Progenitor cell of endocrine pancreas (in vitro differentiated cells): ENCODE results near the gene TBCD. TPM values are rescaled to one million over a fixed set of nuclear protein-coding genes. Genes with fewer than 3 reads are reported as not detected.
"Not testable (repeated sequence)": the region's sequence is repeated elsewhere in the genome, so short reads cannot be mapped to it uniquely, and the experiment has no call there.

Experiments
- DNase-seq: peaks from one replicate; pipeline ENCODE4 v3.0.0; 2021; ENCODE audit warnings: low spot score; ENCODE audit not compliant: unreplicated experiment
- H3K27ac Mint-ChIP-seq: 2 replicates; pipeline ENCODE4 v1.8.0; 2021; ENCODE audit warnings: mild to moderate bottlenecking, moderate library complexity, mixed read lengths
- H3K27me3 Mint-ChIP-seq: 2 replicates; pipeline ENCODE4 v1.8.0; 2021; ENCODE audit warnings: mixed read lengths
- H3K36me3 Mint-ChIP-seq: 2 replicates; pipeline ENCODE4 v1.8.0; 2022; ENCODE audit warnings: mixed read lengths; ENCODE audit not compliant: insufficient read depth
- H3K4me1 Mint-ChIP-seq: 2 replicates; pipeline ENCODE4 v1.8.0; 2021; ENCODE audit warnings: low read depth, mixed read lengths
- H3K4me3 Mint-ChIP-seq: 2 replicates; pipeline ENCODE4 v1.8.0; 2021; ENCODE audit warnings: low read depth, mild to moderate bottlenecking, moderate library complexity, mixed read lengths
- H3K9me3 Mint-ChIP-seq: 2 replicates; pipeline ENCODE4 v1.8.0; 2021; ENCODE audit warnings: low read depth, mixed read lengths
- CTCF ChIP-seq: fragments of 200-600 bp; sonication (generic); IDR thresholded peaks from one replicate; pipeline ENCODE4 v1.5.0; 2021; ENCODE audit warnings: antibody characterized with exemption, mild to moderate bottlenecking; ENCODE audit not compliant: unreplicated experiment
- total RNA-seq: library from RNA; stranded (reverse); gene quantifications from 2 replicates; pipeline ENCODE4 v1.2.1, GENCODE V29; 2021

TBCD gene
- total RNA-seq, 1 donor from 2014 or later = 95.6 TPM

DNA sequence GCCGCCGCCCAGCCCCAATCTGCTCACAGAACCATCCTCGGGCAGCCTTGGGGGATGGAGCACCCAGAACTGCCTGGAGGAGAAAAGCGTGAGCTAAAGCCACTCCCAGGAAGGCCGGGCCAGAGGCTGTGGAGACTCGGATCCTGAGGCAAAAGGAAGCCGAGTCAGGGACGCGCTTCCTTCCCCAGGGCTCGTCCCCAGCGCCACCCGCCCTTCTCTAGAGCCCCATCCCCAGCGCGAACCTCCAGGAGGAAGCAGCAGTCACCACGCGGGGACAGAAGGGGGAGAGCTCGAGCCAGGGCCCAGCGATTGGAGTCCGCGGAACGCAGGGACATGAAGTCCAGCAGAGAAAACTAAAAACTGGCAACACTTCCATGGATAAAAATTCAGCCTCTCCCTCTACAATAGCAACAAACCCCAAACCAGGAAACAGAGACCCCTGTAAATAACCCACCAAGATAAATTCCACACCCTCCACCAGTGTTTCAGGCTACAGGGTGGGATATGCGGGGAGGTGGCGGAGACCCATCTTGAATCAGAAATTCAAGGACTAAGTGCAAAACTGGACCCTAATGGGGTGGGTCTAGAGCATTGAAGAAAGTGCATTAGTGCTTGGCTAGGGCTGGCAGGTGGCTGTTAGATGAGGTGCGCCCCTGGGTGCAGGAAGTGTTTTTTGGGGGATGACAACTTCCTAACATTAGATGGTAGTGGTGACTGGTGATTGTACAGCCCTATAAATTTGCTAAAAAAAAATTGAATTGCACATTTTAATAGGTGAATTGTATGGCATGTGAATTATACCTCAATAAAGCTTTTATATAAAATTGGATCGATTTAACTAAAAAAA, 211.5 kb downstream of the TBCD start:
- peak; percentile 70 for TF ChIP-seq CTCF
- Mint-ChIP-seq H3K4me1 (peaks cover 5% of the 10 kb centered on the region), H3K27me3 (no peaks in the 10 kb centered on the region), H3K36me3 (peaks cover 6% of the 10 kb centered on the region), H3K27ac (no peak overlapping the region), H3K4me3 (peak overlapping the region; percentile 6), H3K9me3 (no peaks in the 10 kb centered on the region)
- peak; percentile 54 for DNase-seq

DNA sequence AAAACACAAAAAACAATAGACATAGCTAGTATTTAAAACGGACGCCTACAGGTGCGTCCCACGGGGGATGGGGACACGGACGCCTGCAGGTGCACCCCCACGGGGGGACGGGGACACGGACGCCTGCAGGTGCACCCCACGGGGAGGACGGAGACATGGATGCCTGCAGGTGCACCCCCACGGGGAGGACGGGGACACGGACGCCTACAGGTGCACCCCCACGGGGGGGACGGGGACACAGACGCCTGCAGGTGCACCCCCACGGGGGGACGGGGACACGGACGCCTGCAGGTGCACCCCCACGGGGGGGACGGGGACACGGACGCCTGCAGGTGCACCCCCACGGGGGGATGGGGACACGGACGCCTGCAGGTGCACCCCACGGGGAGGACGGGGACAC, 212.6 kb downstream of the TBCD start:
- H3K27ac Mint-ChIP-seq, H3K27me3 Mint-ChIP-seq, DNase-seq, H3K4me1 Mint-ChIP-seq, H3K4me3 Mint-ChIP-seq, H3K36me3 Mint-ChIP-seq, H3K9me3 Mint-ChIP-seq: not testable (repeated sequence)

DNA sequence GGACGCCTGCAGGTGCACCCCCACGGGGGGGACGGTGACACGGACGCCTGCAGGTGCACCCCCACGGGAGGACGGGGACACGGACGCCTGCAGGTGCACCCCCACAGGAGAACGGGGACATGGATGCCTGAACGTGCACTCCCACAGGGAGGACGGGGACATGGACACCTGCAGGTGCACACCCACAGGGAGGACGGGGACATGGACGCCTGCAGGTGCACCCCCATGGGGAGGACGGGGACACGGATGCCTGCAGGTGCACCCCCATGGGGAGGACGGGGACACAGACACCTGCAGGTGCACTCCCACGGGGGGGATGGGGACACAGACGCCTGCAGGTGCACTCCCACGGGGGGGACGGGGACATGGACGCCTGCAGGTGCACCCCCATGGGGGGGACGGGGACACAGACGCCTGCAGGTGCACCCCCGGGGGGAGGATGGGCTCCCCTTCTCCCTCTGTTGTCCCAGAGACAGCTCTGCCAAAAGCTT, 213.0 kb downstream of the TBCD start:
- H3K9me3 Mint-ChIP-seq = no peaks in the 10 kb centered on the region
- H3K4me1 Mint-ChIP-seq = peaks cover 5% of the 10 kb centered on the region
- no peaks in the 10 kb centered on the region for H3K27me3 Mint-ChIP-seq
- no peak for TF ChIP-seq CTCF
- no peak for DNase-seq
- H3K4me3 Mint-ChIP-seq = no peak overlapping the region
- peaks cover 1% of the 10 kb centered on the region for H3K36me3 Mint-ChIP-seq
- no peak overlapping the region for H3K27ac Mint-ChIP-seq

- Mint-ChIP-seq H3K27ac (no peak overlapping the region), H3K27me3 (no peaks in the 10 kb centered on the region), H3K4me1 (peaks cover 5% of the 10 kb centered on the region), H3K9me3 (no peaks in the 10 kb centered on the region), H3K36me3 (peaks cover 1% of the 10 kb centered on the region), H3K4me3 (no peak overlapping the region)
- TF ChIP-seq CTCF = no peak
- DNase-seq = no peak
Measured at GRCh38 chr17:82965371-82965770, 213.5 kb downstream of the TBCD start.

DNA sequence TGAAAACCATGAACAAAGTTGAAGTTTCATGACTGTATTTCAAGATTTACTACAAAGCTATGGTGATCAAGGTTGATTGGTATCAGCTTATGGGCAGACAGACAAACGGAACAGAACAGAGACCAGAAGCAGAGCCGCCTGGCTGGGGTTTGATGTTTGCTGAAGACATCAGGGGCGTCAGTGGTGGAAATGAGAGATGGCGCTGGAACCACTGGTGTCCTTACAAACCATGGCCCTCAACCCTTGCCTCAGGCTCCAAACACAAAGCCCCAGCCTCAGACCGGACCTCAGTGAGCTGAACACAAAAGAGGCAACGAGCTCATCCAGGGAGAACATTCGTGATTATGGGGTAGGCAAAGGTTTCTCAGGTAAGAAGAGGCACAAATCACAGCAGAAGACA, 214.6 kb downstream of the TBCD start:
- Mint-ChIP-seq H3K27ac (no peak overlapping the region), H3K4me3 (no peak overlapping the region), H3K9me3 (no peaks in the 10 kb centered on the region), H3K27me3 (no peaks in the 10 kb centered on the region), H3K36me3 (peaks cover 1% of the 10 kb centered on the region), H3K4me1 (peaks cover 5% of the 10 kb centered on the region)
- no peak for DNase-seq
- TF ChIP-seq CTCF = no peak
